ENCODE results near the gene TSSC4.

TSSC4 gene

DNA sequence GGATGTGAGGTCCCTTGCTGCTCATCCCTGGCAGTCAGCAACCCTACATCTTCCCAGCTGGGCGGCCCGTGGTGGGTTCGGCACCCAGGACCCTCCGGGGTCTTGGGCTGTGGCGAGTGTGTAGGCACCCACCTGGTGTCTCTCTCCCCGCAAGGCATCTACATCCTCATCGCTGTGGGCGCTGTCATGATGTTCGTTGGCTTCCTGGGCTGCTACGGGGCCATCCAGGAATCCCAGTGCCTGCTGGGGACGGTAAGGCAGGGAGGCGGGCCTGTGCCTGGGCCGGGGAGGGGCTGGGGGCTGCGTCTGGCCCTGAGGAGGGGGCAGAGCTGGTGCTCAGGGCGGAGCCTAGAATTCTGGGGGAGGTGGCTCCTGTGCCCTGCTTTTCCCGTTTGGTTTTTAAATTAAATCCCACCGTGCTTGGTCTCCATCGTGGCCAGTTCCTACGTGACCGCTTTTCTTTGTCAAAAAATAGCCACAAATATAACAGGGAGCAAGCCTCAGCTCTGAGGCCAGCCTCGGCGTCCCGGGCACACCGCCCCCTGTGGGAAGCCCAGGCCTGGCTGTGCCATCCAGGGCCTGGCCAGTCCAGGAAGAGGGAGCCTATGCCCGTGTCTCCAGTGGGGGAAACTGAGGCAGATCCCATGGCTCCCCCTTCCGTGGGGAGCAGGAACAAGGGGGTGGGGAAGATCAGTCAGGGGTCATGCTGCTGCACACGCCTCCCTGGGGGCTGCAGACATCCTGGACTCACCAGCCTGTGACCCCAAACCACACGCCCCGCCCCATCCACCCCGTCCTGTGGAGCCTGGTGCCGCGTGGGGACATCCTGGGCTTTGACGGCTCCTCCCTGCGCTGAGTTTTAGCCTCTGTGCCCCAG, 6.4 kb upstream of the TSSC4 start:
- ATAC-seq (ENCODE audit: low read depth) (no peak), DNase-seq (ENCODE audit: low spot score) (no peak)
- no peaks in the 10 kb centered on the region for H3K9me3 ChIP-seq (ENCODE audit: severe bottlenecking)
- TF ChIP-seq, protein P1, sequence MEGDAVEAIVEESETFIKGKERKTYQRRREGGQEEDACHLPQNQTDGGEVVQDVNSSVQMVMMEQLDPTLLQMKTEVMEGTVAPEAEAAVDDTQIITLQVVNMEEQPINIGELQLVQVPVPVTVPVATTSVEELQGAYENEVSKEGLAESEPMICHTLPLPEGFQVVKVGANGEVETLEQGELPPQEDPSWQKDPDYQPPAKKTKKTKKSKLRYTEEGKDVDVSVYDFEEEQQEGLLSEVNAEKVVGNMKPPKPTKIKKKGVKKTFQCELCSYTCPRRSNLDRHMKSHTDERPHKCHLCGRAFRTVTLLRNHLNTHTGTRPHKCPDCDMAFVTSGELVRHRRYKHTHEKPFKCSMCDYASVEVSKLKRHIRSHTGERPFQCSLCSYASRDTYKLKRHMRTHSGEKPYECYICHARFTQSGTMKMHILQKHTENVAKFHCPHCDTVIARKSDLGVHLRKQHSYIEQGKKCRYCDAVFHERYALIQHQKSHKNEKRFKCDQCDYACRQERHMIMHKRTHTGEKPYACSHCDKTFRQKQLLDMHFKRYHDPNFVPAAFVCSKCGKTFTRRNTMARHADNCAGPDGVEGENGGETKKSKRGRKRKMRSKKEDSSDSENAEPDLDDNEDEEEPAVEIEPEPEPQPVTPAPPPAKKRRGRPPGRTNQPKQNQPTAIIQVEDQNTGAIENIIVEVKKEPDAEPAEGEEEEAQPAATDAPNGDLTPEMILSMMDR (IDR thresholded peaks at IDR 0.05; ENCODE audit: poor library complexity, severe bottlenecking) = no peak
- no peak overlapping the region for H3K4me3 ChIP-seq (ENCODE audit: severe bottlenecking)
- H3K4me1 ChIP-seq (ENCODE audit: insufficient read depth, poor library complexity, severe bottlenecking) = peaks cover 12% of the 10 kb centered on the region
- H3K27me3 ChIP-seq (ENCODE audit: insufficient read depth, poor library complexity, severe bottlenecking) = no peaks in the 10 kb centered on the region
- H3K36me3 ChIP-seq (ENCODE audit: low read depth) = peaks cover 53% of the 10 kb centered on the region
- H3K27ac ChIP-seq (ENCODE audit: poor library complexity, severe bottlenecking) = no peak overlapping the region

DNA sequence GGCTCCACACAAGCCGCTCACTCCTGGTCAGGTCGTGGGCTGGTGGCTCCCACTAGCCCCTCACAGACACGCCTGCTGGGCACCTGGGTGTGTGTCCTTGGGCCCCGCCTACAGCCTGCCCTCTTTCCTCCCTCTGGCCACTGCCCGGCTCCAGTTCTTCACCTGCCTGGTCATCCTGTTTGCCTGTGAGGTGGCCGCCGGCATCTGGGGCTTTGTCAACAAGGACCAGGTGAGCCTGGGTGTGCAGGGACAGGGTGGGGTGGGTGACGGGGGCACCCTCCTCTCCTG, 5.8 kb upstream of the TSSC4 start:
- H3K27ac ChIP-seq (ENCODE audit: poor library complexity, severe bottlenecking) = no peak overlapping the region
- peaks cover 8% of the 10 kb centered on the region for H3K4me1 ChIP-seq (ENCODE audit: insufficient read depth, poor library complexity, severe bottlenecking)
- peaks cover 53% of the 10 kb centered on the region for H3K36me3 ChIP-seq (ENCODE audit: low read depth)

DNA sequence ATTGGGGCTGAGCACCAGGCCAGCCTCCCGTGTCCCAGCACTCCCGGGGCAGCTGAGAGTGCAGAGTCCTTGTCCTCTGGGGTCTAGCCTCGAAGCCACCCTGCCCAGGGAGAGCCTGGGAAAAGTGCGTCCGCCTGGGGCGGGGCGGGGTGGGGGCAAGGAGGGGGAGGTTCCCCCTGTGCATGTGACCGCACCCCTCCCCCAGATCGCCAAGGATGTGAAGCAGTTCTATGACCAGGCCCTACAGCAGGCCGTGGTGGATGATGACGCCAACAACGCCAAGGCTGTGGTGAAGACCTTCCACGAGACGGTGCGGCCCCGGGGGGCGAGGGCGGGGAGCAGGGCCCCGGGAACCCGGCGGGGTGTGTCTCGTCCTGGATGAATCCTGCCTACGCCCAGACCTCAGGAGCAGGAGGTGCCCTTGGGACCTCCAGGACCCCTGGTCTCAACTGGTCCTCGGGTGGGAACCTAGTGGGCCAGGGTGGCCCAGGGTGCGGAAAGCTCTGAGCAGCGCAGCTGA, 5.3 kb upstream of the TSSC4 start:
- TF ChIP-seq, protein P1 (IDR thresholded peaks at IDR 0.05; ENCODE audit: poor library complexity, severe bottlenecking) = no peak
- ATAC-seq (ENCODE audit: low read depth) (no peak), DNase-seq (ENCODE audit: low spot score) (no peak)
- no peaks in the 10 kb centered on the region for H3K9me3 ChIP-seq (ENCODE audit: severe bottlenecking)
- H3K27ac ChIP-seq (ENCODE audit: poor library complexity, severe bottlenecking) = no peak overlapping the region
- H3K36me3 ChIP-seq (ENCODE audit: low read depth) = peaks cover 53% of the 10 kb centered on the region
- H3K4me3 ChIP-seq (ENCODE audit: severe bottlenecking) = no peak overlapping the region
- H3K4me1 ChIP-seq (ENCODE audit: insufficient read depth, poor library complexity, severe bottlenecking) = peaks cover 3% of the 10 kb centered on the region
- no peaks in the 10 kb centered on the region for H3K27me3 ChIP-seq (ENCODE audit: insufficient read depth, poor library complexity, severe bottlenecking)

More for the DNA sequence above, 5.8 kb upstream of the TSSC4 start:
- TF ChIP-seq, protein P1 (IDR thresholded peaks at IDR 0.05; ENCODE audit: poor library complexity, severe bottlenecking) = no peak
- Histone ChIP-seq H3K9me3 (ENCODE audit: severe bottlenecking) (no peaks in the 10 kb centered on the region), H3K4me3 (ENCODE audit: severe bottlenecking) (no peak overlapping the region), H3K27me3 (ENCODE audit: insufficient read depth, poor library complexity, severe bottlenecking) (no peaks in the 10 kb centered on the region)
- DNase-seq (ENCODE audit: low spot score) (no peak), ATAC-seq (ENCODE audit: low read depth) (no peak)

DNA sequence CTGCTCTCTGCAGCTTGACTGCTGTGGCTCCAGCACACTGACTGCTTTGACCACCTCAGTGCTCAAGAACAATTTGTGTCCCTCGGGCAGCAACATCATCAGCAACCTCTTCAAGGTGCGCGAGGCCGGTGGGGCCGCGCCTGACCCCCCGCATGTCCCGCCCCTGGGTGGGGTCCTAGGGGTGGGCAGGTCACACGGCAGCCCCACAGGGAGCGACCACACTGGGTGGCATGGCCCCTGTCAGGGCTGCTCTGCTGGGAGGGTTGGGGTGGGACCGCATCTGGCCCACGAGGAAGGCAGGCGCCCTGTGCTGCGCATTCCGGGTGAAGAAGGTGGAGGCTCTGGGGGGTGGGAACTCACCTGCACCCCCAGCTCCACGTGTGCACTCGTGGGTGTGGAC, 4.7 kb upstream of the TSSC4 start:
- peaks cover 53% of the 10 kb centered on the region for H3K36me3 ChIP-seq (ENCODE audit: low read depth)
- H3K27ac ChIP-seq (ENCODE audit: poor library complexity, severe bottlenecking) = no peak overlapping the region
- DNase-seq (ENCODE audit: low spot score) (no peak), ATAC-seq (ENCODE audit: low read depth) (no peak)
- no peaks in the 10 kb centered on the region for H3K9me3 ChIP-seq (ENCODE audit: severe bottlenecking)
- TF ChIP-seq, protein P1 (IDR thresholded peaks at IDR 0.05; ENCODE audit: poor library complexity, severe bottlenecking) = no peak
- H3K4me3 ChIP-seq (ENCODE audit: severe bottlenecking) = no peak overlapping the region
- H3K4me1 ChIP-seq (ENCODE audit: insufficient read depth, poor library complexity, severe bottlenecking) = no peaks in the 10 kb centered on the region
- no peaks in the 10 kb centered on the region for H3K27me3 ChIP-seq (ENCODE audit: insufficient read depth, poor library complexity, severe bottlenecking)

DNA sequence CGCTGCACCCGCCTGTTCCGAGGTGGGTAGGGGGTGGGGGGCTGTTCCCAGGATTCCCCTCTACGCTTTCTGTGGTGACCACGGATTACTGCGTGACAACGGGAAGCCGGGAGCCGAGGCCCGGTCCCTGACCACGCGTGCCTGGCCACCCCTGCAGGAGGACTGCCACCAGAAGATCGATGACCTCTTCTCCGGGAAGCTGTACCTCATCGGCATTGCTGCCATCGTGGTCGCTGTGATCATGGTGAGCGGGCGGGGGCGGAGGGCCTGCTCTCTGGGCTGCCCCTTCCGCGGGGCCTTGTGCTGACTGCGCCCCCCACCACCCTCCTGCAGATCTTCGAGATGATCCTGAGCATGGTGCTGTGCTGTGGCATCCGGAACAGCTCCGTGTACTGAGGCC, 4.1 kb upstream of the TSSC4 start:
- no peak for DNase-seq (ENCODE audit: low spot score)
- Histone ChIP-seq H3K36me3 (ENCODE audit: low read depth) (peaks cover 49% of the 10 kb centered on the region), H3K27me3 (ENCODE audit: insufficient read depth, poor library complexity, severe bottlenecking) (no peaks in the 10 kb centered on the region), H3K27ac (ENCODE audit: poor library complexity, severe bottlenecking) (no peak overlapping the region), H3K4me3 (ENCODE audit: severe bottlenecking) (no peak overlapping the region), H3K4me1 (ENCODE audit: insufficient read depth, poor library complexity, severe bottlenecking) (no peaks in the 10 kb centered on the region), H3K9me3 (ENCODE audit: severe bottlenecking) (no peaks in the 10 kb centered on the region)
- TF ChIP-seq, protein P1 (IDR thresholded peaks at IDR 0.05; ENCODE audit: poor library complexity, severe bottlenecking) = no peak
- ATAC-seq (ENCODE audit: low read depth) = no peak

Measured in RWPE2 (cell line).